K562 (cell line): ENCODE measurements around the gene SCYGR1. TPM values are rescaled to one million over a fixed set of nuclear protein-coding genes. Genes with fewer than 3 reads are reported as not detected.

Source experiments
- ATAC-seq: fragments of 200-7000 bp; cut with Tn5 transposase; 3 replicates; pipeline ENCODE4 v1.9.1; 2020; ENCODE audit warnings: moderate library complexity
- BruUV-seq: library from RNA; stranded (reverse); fragments of 400-500 nt; replicated peaks from 2 replicates; lab custom pipeline; 2021; lab: Mats Ljungman, UMichigan
- CTCF ChIA-PET: fragments of 300-600 bp; formaldehyde crosslinking; extraction: SDS; loops from one replicate; lab custom pipeline; 2021; ENCODE audit warnings: low intra/inter-chr PET ratio; lab: Yijun Ruan, JAX
- POLR2A ChIA-PET: fragments of 300-600, 350-650 bp; sonication (Branson Sonifier 250); formaldehyde crosslinking; extraction: SDS; loops from one replicate; lab custom pipeline; 2021; ENCODE audit warnings: antibody characterized with exemption, inconsistent platforms; lab: Yijun Ruan, JAX
- DNase-seq, 4 experiments: peaks; one replicate each; pipeline versions ENCODE4 v3.0.0 to v3.0.0-alpha.2; 2011 to 2018; ENCODE audit warnings: low spot score in 3 of 4, mixed read lengths in 3 of 4; ENCODE audit errors: extremely low read depth in 1 of 4
- FAIRE-seq: peaks from 2 replicates; lab custom pipeline; 2011; peaks lifted over from hg19 to GRCh38; lab: Jason Lieb, UNC
- H2AFZ ChIP-seq: 2 replicates; pipeline ENCODE4 v1.6.0; 2011; ENCODE audit warnings: low read depth, low read length, control low read depth, inconsistent platforms
- H3K27ac ChIP-seq: fragments of 200-600 bp; 3 replicates; pipeline ENCODE4 v1.8.0; 2011; ENCODE audit warnings: low read depth, mild to moderate bottlenecking, control low read depth, inconsistent platforms, low read length, moderate library complexity, mixed read lengths; ENCODE audit errors: extremely low read depth
- H3K27me3 ChIP-seq, 2 experiments: fragments of 300-600 bp in 1 of 2; 2 replicates in 1 of 2; 3 replicates in 1 of 2; pipeline versions ENCODE4 v1.6.0 to v1.8.0; 2011; ENCODE audit warnings: inconsistent platforms in 2 of 2, low read length in 2 of 2, mild to moderate bottlenecking in 1 of 2, mixed read lengths in 1 of 2, moderate library complexity in 1 of 2; ENCODE audit not compliant: control insufficient read depth in 2 of 2, insufficient read depth in 2 of 2
- H3K36me3 ChIP-seq: fragments of 300-600 bp; 3 replicates; pipeline ENCODE4 v1.8.0; 2011; ENCODE audit warnings: mild to moderate bottlenecking, low read length, inconsistent platforms; ENCODE audit not compliant: control insufficient read depth, insufficient read depth
- H3K4me1 ChIP-seq, 2 experiments: fragments of 200-600 bp in 1 of 2; replicated peaks in 1 of 2; 2 replicates in 1 of 2; 3 replicates in 1 of 2; pipeline versions ENCODE4 v1.5.1 to v1.8.0; 2011; ENCODE audit warnings: inconsistent platforms in 2 of 2, low read length in 2 of 2, mild to moderate bottlenecking in 1 of 2, mixed read lengths in 1 of 2, moderate library complexity in 1 of 2; ENCODE audit not compliant: control insufficient read depth in 2 of 2, insufficient read depth in 2 of 2
- H3K4me2 ChIP-seq: 2 replicates; pipeline ENCODE4 v1.6.1; 2011; ENCODE audit warnings: low read length, control low read depth, inconsistent platforms, mixed read lengths; ENCODE audit not compliant: insufficient read depth
- H3K4me3 ChIP-seq: fragments of 200-600 bp; sonication (generic), shearing (Covaris generic); 2 replicates; pipeline ENCODE4 v1.5.1; 2016; ENCODE audit warnings: control low read depth, inconsistent platforms
- H3K79me2 ChIP-seq: fragments of 200-600 bp; 3 replicates; pipeline ENCODE4 v1.8.0; 2011; ENCODE audit warnings: low read length, inconsistent platforms; ENCODE audit not compliant: control insufficient read depth, insufficient read depth
- H3K9ac ChIP-seq, 2 experiments: 2 replicates each; pipeline versions ENCODE4 v1.6.0 to v1.6.1; 2011; ENCODE audit warnings: low read depth in 2 of 2, low read length in 2 of 2, control low read depth in 1 of 2, inconsistent platforms in 1 of 2, mild to moderate bottlenecking in 1 of 2, mixed read lengths in 1 of 2; ENCODE audit not compliant: insufficient read depth in 1 of 2
- H3K9me1 ChIP-seq: one replicate; pipeline ENCODE4 v1.6.0; 2011; ENCODE audit warnings: inconsistent platforms, mild to moderate bottlenecking, low read length, moderate library complexity; ENCODE audit not compliant: control insufficient read depth, insufficient read depth
- H3K9me3 ChIP-seq: replicated peaks from 2 replicates; pipeline ENCODE4 v1.5.1; 2011; ENCODE audit warnings: low read depth, low read length, inconsistent platforms; ENCODE audit not compliant: control insufficient read depth, insufficient read depth
- H4K20me1 ChIP-seq: replicated peaks from 2 replicates; pipeline ENCODE4 v1.6.1; 2011; ENCODE audit warnings: low read length, inconsistent platforms, mixed read lengths; ENCODE audit not compliant: control insufficient read depth, insufficient read depth
- ASH1L ChIP-seq: fragments of 450-650 bp; IDR thresholded peaks from 2 replicates; pipeline ENCODE4 v1.6.1; 2018; ENCODE audit warnings: borderline replicate concordance, mild to moderate bottlenecking, low read depth; ENCODE audit not compliant: partially characterized antibody
- BCL6 ChIP-seq: fragments of 250-450 bp; sonication (Bioruptor Pico); IDR thresholded peaks from 2 replicates; pipeline ENCODE4 v1.4.0; 2020
- CTBP1 ChIP-seq: fragments of 450-650 bp; IDR thresholded peaks from 2 replicates; pipeline ENCODE4 v1.6.1; 2016; ENCODE audit warnings: borderline replicate concordance
- MXI1 ChIP-seq: IDR thresholded peaks from 2 replicates; pipeline ENCODE4 v1.6.1; 2011; ENCODE audit warnings: low read depth, mild to moderate bottlenecking, improper control_type of control experiment, low read length
- OTX1 ChIP-seq: fragments of 450-650 bp; formaldehyde crosslinking; IDR thresholded peaks from 2 replicates; pipeline ENCODE4 v1.4.0; 2022; ENCODE audit warnings: mild to moderate bottlenecking
- RFX7 ChIP-seq: fragments of 250-450 bp; sonication (Bioruptor Pico); IDR thresholded peaks from 2 replicates; pipeline ENCODE4 v1.5.1; 2021; ENCODE audit warnings: mild to moderate bottlenecking
- RNF2 ChIP-seq: sonication (generic); IDR thresholded peaks from 2 replicates; pipeline ENCODE4 v1.6.1; 2016
- SMAD2 ChIP-seq: fragments of 150-350 bp; IDR thresholded peaks from 2 replicates; pipeline ENCODE4 v1.6.1; 2014; ENCODE audit warnings: low read depth, mild to moderate bottlenecking, low read length
- TAF7 ChIP-seq: fragments of 450-650 bp; IDR thresholded peaks from 2 replicates; pipeline ENCODE4 v1.6.1; 2016; ENCODE audit warnings: missing genetic modification characterization, missing compliant biosample characterization
- ZC3H11A ChIP-seq: IDR thresholded peaks from 2 replicates; pipeline ENCODE4 v1.6.1; 2012; ENCODE audit warnings: low read depth, low read length, improper control_type of control experiment
- WGBS: fragments of 100-300 bp; shearing (Covaris generic); methylation state at CpG from one replicate; pipeline ENCODE4 v1.1.6; 2016; ENCODE audit warnings: low coverage, mixed read lengths; ENCODE audit not compliant: insufficient coverage; ENCODE audit errors: missing lambda C conversion rate; 5-methylcytosine and 5-hydroxymethylcytosine counted together
- in situ Hi-C: fragments of 300-500 bp; cut with MboI; formaldehyde crosslinking; loops from 4 replicates; pipeline ENCODE4 v1.15.0; 2018; ENCODE audit warnings: inconsistent platforms, mixed read lengths
- intact Hi-C: fragments of 100-400 bp; cut with micrococcal nuclease; formaldehyde crosslinking; loops from 2 replicates; pipeline ENCODE4 v1.14.2; 2022
- polyA plus RNA-seq, 8 experiments: library from polyadenylated mRNA; depleted of rRNA in 4 of 8; stranded (reverse) in 5 of 8; unstranded in 3 of 8; fragments of >200 nt; fragmentation: Nextera tagmentation in 2 of 8; fragmentation: Illumina TruSeq in 1 of 8; extraction: Ambion mirVana in 2 of 8; extraction: Trizol in 1 of 8; gene quantifications; 2 replicates each; pipeline versions ENCODE4 v1.2.1 to v1.2.3, GENCODE V29; 2011 to 2014; ENCODE audit warnings: inconsistent platforms in 1 of 8, missing spikeins in 1 of 8
- total RNA-seq, 7 experiments: library from RNA; depleted of rRNA in 6 of 7; stranded (reverse); fragments of >200 nt in 6 of 7; fragmentation: Illumina TruSeq in 2 of 7; extraction: Trizol in 2 of 7; gene quantifications; 2 replicates each; pipeline versions ENCODE4 v1.2.1 to v1.2.3, GENCODE V29; 2011 to 2021; ENCODE audit warnings: low replicate concordance in 1 of 7
- TF ChIP-seq, protein P1 (sequence below), 2 experiments: fragments of 450-650 bp in 1 of 2; IDR thresholded peaks; 2 replicates each; pipeline ENCODE4 v1.6.1; 2011 to 2017; ENCODE audit warnings: low read depth in 2 of 2, antibody characterized with exemption in 1 of 2, borderline replicate concordance in 1 of 2, low read length in 1 of 2, mild to moderate bottlenecking in 1 of 2, mixed read lengths in 1 of 2; ENCODE audit not compliant: control insufficient read depth in 1 of 2

The SCYGR1 gene
- total and polyA plus RNA-seq, 9 of the 15 experiments (the other 6 are each of a cell fraction or from before 2014, with no cell fraction given) = not detected

DNA sequence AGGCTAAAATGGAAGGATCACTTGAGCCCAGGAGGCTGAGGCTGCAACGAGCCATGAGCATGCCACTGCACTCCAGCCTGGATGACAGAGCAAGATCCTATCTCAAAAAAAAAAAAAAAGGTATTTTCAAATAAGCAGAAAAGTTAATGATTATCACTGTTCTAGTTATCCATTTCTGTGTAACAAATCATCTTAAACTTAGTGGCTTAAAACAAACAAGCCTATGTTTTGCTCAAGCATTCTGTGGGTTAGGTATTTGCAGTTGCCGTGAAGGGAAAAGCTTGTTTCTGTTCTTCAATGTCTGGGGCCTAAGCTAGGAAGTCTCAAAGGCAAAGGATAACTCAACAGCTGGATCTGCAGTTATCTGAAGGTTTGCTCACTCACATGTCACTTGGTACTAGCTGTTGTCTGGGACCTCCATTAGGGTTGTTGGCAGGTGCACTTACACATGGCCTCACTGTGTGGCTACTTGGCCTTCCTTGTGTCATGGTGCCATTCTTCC is 48.6 kb downstream of the SCYGR1 start:
- H3K4me1 ChIP-seq = no peaks in the 10 kb centered on the region
- H3K27me3 ChIP-seq = no peaks in the 10 kb centered on the region
- no peak for FAIRE-seq
- H4K20me1 ChIP-seq = no peaks in the 10 kb centered on the region
- POLR2A ChIA-PET = interaction anchor here (1.1 kb wide), 1 partner anchor 9 kb away, joined by 3 read pairs; no protein-coding TSS in a partner anchor
- BruUV-seq = no TSS peak
- no peak overlapping the region for H3K27ac ChIP-seq
- TF ChIP-seq OTX1 (CRISPR knock-in tag) = no peak
- TF ChIP-seq SMAD2 = no peak
- no peak for TF ChIP-seq ZC3H11A
- TF ChIP-seq, protein P1, sequence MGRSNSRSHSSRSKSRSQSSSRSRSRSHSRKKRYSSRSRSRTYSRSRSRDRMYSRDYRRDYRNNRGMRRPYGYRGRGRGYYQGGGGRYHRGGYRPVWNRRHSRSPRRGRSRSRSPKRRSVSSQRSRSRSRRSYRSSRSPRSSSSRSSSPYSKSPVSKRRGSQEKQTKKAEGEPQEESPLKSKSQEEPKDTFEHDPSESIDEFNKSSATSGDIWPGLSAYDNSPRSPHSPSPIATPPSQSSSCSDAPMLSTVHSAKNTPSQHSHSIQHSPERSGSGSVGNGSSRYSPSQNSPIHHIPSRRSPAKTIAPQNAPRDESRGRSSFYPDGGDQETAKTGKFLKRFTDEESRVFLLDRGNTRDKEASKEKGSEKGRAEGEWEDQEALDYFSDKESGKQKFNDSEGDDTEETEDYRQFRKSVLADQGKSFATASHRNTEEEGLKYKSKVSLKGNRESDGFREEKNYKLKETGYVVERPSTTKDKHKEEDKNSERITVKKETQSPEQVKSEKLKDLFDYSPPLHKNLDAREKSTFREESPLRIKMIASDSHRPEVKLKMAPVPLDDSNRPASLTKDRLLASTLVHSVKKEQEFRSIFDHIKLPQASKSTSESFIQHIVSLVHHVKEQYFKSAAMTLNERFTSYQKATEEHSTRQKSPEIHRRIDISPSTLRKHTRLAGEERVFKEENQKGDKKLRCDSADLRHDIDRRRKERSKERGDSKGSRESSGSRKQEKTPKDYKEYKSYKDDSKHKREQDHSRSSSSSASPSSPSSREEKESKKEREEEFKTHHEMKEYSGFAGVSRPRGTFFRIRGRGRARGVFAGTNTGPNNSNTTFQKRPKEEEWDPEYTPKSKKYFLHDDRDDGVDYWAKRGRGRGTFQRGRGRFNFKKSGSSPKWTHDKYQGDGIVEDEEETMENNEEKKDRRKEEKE (IDR thresholded peaks at IDR 0.05; ENCODE audit: borderline replicate concordance in 1 of 2, control insufficient read depth in 1 of 2, low read depth in 2 of 2, low read length in 1 of 2) = no peak
- no peak for TF ChIP-seq RFX7 (CRISPR knock-in tag)
- TF ChIP-seq MXI1 = no peak
- TF ChIP-seq TAF7 (tag) = no peak
- no peak for TF ChIP-seq ASH1L
- TF ChIP-seq BCL6 = no peak
- TF ChIP-seq CTBP1 = no peak
- no peak for TF ChIP-seq RNF2
- TF ChIP-seq, all 486 proteins: peak for 0
- H3K9me3 ChIP-seq = no peaks in the 10 kb centered on the region
- in situ Hi-C loops = no loop called here
- CTCF ChIA-PET = no interaction called here
- intact Hi-C loops = no loop called here
- no peak overlapping the region for H3K9ac ChIP-seq
- H3K79me2 ChIP-seq = no peaks in the 10 kb centered on the region
- 80% methylated on average over 1 of the region's 2 CpGs for WGBS
- no peaks in the 10 kb centered on the region for H3K9me1 ChIP-seq
- no peak for DNase-seq
- no peak overlapping the region for H3K4me3 ChIP-seq
- peaks cover 41% of the 10 kb centered on the region; the same call in 2 of the 3 replicates for H3K36me3 ChIP-seq
- H2AFZ ChIP-seq = no peak overlapping the region
- ATAC-seq = no peak
- no peak overlapping the region for H3K4me2 ChIP-seq

Other genes starting within 250 kb of the SCYGR1 start
Only the 7 nearest of the 8 such genes appear.
- gene COL4A4, start 223.7 kb downstream of the SCYGR1 start, total RNA-seq (2014; rRNA removed) = not detected in 2 replicates
- gene COL4A4, start 223.7 kb downstream of the SCYGR1 start, total RNA-seq (2014; rRNA removed; fragmentation: Illumina TruSeq; extraction: Trizol) = not detected in 2 replicates
- gene COL4A4, start 223.7 kb downstream of the SCYGR1 start, total RNA-seq (2015; rRNA removed; fragmentation: Illumina TruSeq; extraction: Trizol) = not detected in 2 replicates
- gene COL4A4, start 223.7 kb downstream of the SCYGR1 start, total RNA-seq (2021) = 0.07 TPM in 1 of 2 replicates, not detected in the other
- gene COL4A4, start 223.7 kb downstream of the SCYGR1 start, polyA plus RNA-seq (2011; rRNA removed) = not detected in 2 replicates
- gene COL4A4, start 223.7 kb downstream of the SCYGR1 start, polyA plus RNA-seq (2014; fragmentation: Illumina TruSeq; extraction: Trizol) = not detected in 2 replicates
- gene COL4A4, start 223.7 kb downstream of the SCYGR1 start, polyA plus RNA-seq (2014; fragmentation: Nextera tagmentation; extraction: Ambion mirVana) = under 1 TPM; under 0.01 to 0.01 TPM
- gene COL4A4, start 223.7 kb downstream of the SCYGR1 start, polyA plus RNA-seq (2014; rRNA removed) = not detected in 2 replicates
- not detected in 2 replicates for gene COL4A3, start 223.3 kb downstream of the SCYGR1 start, total RNA-seq (2014; rRNA removed)
- gene COL4A3, start 223.3 kb downstream of the SCYGR1 start, total RNA-seq (2014; rRNA removed; fragmentation: Illumina TruSeq; extraction: Trizol) = not detected in 2 replicates
- not detected in 2 replicates for gene COL4A3, start 223.3 kb downstream of the SCYGR1 start, total RNA-seq (2015; rRNA removed; fragmentation: Illumina TruSeq; extraction: Trizol)
- 0.27 TPM in 1 of 2 replicates, not detected in the other for gene COL4A3, start 223.3 kb downstream of the SCYGR1 start, total RNA-seq (2021)
- gene COL4A3, start 223.3 kb downstream of the SCYGR1 start, polyA plus RNA-seq (2011; rRNA removed) = not detected in 2 replicates
- not detected in 2 replicates for gene COL4A3, start 223.3 kb downstream of the SCYGR1 start, polyA plus RNA-seq (2014; fragmentation: Illumina TruSeq; extraction: Trizol)
- not detected for gene COL4A3, start 223.3 kb downstream of the SCYGR1 start, polyA plus RNA-seq (2014; fragmentation: Nextera tagmentation; extraction: Ambion mirVana)
- not detected in 2 replicates for gene COL4A3, start 223.3 kb downstream of the SCYGR1 start, polyA plus RNA-seq (2014; rRNA removed)
- gene MFF, start 62.7 kb downstream of the SCYGR1 start, total RNA-seq (2014; rRNA removed) = 66.9 and 75.4 TPM in 2 replicates
- 62.2 and 71.9 TPM in 2 replicates for gene MFF, start 62.7 kb downstream of the SCYGR1 start, total RNA-seq (2014; rRNA removed; fragmentation: Illumina TruSeq; extraction: Trizol)
- gene MFF, start 62.7 kb downstream of the SCYGR1 start, total RNA-seq (2015; rRNA removed; fragmentation: Illumina TruSeq; extraction: Trizol) = 71.3 and 73.7 TPM in 2 replicates
- gene MFF, start 62.7 kb downstream of the SCYGR1 start, total RNA-seq (2021) = 47.0 and 49.4 TPM in 2 replicates
- 44.1 and 51.5 TPM in 2 replicates for gene MFF, start 62.7 kb downstream of the SCYGR1 start, polyA plus RNA-seq (2011; rRNA removed)
- gene MFF, start 62.7 kb downstream of the SCYGR1 start, polyA plus RNA-seq (2014; fragmentation: Illumina TruSeq; extraction: Trizol) = 53.0 and 58.5 TPM in 2 replicates
- gene MFF, start 62.7 kb downstream of the SCYGR1 start, polyA plus RNA-seq (2014; fragmentation: Nextera tagmentation; extraction: Ambion mirVana) = 10 to 100 TPM in 1 of 2 experiments, 1 to 10 TPM in 1; 9.4 to 12.6 TPM
- 45.9 and 55.7 TPM in 2 replicates for gene MFF, start 62.7 kb downstream of the SCYGR1 start, polyA plus RNA-seq (2014; rRNA removed)
- gene TM4SF20, start 8.6 kb downstream of the SCYGR1 start, total RNA-seq (2014; rRNA removed) = not detected in 2 replicates
- not detected in 2 replicates for gene TM4SF20, start 8.6 kb downstream of the SCYGR1 start, total RNA-seq (2014; rRNA removed; fragmentation: Illumina TruSeq; extraction: Trizol)
- not detected in 2 replicates for gene TM4SF20, start 8.6 kb downstream of the SCYGR1 start, total RNA-seq (2015; rRNA removed; fragmentation: Illumina TruSeq; extraction: Trizol)
- not detected in 2 replicates for gene TM4SF20, start 8.6 kb downstream of the SCYGR1 start, total RNA-seq (2021)
- gene TM4SF20, start 8.6 kb downstream of the SCYGR1 start, polyA plus RNA-seq (2011; rRNA removed) = not detected in 2 replicates
- gene TM4SF20, start 8.6 kb downstream of the SCYGR1 start, polyA plus RNA-seq (2014; fragmentation: Illumina TruSeq; extraction: Trizol) = not detected in 2 replicates
- not detected for gene TM4SF20, start 8.6 kb downstream of the SCYGR1 start, polyA plus RNA-seq (2014; fragmentation: Nextera tagmentation; extraction: Ambion mirVana)
- not detected in 2 replicates for gene TM4SF20, start 8.6 kb downstream of the SCYGR1 start, polyA plus RNA-seq (2014; rRNA removed)
- 18.1 and 27.0 TPM in 2 replicates for gene AGFG1, start 84.2 kb upstream of the SCYGR1 start, total RNA-seq (2014; rRNA removed)
- 38.1 and 47.1 TPM in 2 replicates for gene AGFG1, start 84.2 kb upstream of the SCYGR1 start, total RNA-seq (2014; rRNA removed; fragmentation: Illumina TruSeq; extraction: Trizol)
- gene AGFG1, start 84.2 kb upstream of the SCYGR1 start, total RNA-seq (2015; rRNA removed; fragmentation: Illumina TruSeq; extraction: Trizol) = 37.4 and 37.9 TPM in 2 replicates
- 51.2 and 51.3 TPM in 2 replicates for gene AGFG1, start 84.2 kb upstream of the SCYGR1 start, total RNA-seq (2021)
- 79.5 and 97.5 TPM in 2 replicates for gene AGFG1, start 84.2 kb upstream of the SCYGR1 start, polyA plus RNA-seq (2011; rRNA removed)
- gene AGFG1, start 84.2 kb upstream of the SCYGR1 start, polyA plus RNA-seq (2014; fragmentation: Illumina TruSeq; extraction: Trizol) = 35.3 and 36.0 TPM in 2 replicates
- 10 to 100 TPM; 11.2 to 14.0 TPM for gene AGFG1, start 84.2 kb upstream of the SCYGR1 start, polyA plus RNA-seq (2014; fragmentation: Nextera tagmentation; extraction: Ambion mirVana)
- 17.1 and 28.7 TPM in 2 replicates for gene AGFG1, start 84.2 kb upstream of the SCYGR1 start, polyA plus RNA-seq (2014; rRNA removed)
- not detected in 2 replicates for gene SCYGR2, start 210.9 kb upstream of the SCYGR1 start, total RNA-seq (2014; rRNA removed)
- gene SCYGR2, start 210.9 kb upstream of the SCYGR1 start, total RNA-seq (2014; rRNA removed; fragmentation: Illumina TruSeq; extraction: Trizol) = not detected in 2 replicates
- gene SCYGR2, start 210.9 kb upstream of the SCYGR1 start, total RNA-seq (2015; rRNA removed; fragmentation: Illumina TruSeq; extraction: Trizol) = not detected in 2 replicates
- not detected in 2 replicates for gene SCYGR2, start 210.9 kb upstream of the SCYGR1 start, total RNA-seq (2021)
- gene SCYGR2, start 210.9 kb upstream of the SCYGR1 start, polyA plus RNA-seq (2011; rRNA removed) = not detected in 2 replicates
- gene SCYGR2, start 210.9 kb upstream of the SCYGR1 start, polyA plus RNA-seq (2014; fragmentation: Illumina TruSeq; extraction: Trizol) = not detected in 2 replicates
- gene SCYGR2, start 210.9 kb upstream of the SCYGR1 start, polyA plus RNA-seq (2014; fragmentation: Nextera tagmentation; extraction: Ambion mirVana) = not detected
- gene SCYGR2, start 210.9 kb upstream of the SCYGR1 start, polyA plus RNA-seq (2014; rRNA removed) = not detected in 2 replicates
- gene SCYGR3, start 226.9 kb upstream of the SCYGR1 start, total RNA-seq (2014; rRNA removed) = not detected in 2 replicates
- not detected in 2 replicates for gene SCYGR3, start 226.9 kb upstream of the SCYGR1 start, total RNA-seq (2014; rRNA removed; fragmentation: Illumina TruSeq; extraction: Trizol)
- not detected in 2 replicates for gene SCYGR3, start 226.9 kb upstream of the SCYGR1 start, total RNA-seq (2015; rRNA removed; fragmentation: Illumina TruSeq; extraction: Trizol)
- gene SCYGR3, start 226.9 kb upstream of the SCYGR1 start, total RNA-seq (2021) = not detected in 2 replicates
- not detected in 2 replicates for gene SCYGR3, start 226.9 kb upstream of the SCYGR1 start, polyA plus RNA-seq (2011; rRNA removed)
- gene SCYGR3, start 226.9 kb upstream of the SCYGR1 start, polyA plus RNA-seq (2014; fragmentation: Illumina TruSeq; extraction: Trizol) = not detected in 2 replicates
- not detected for gene SCYGR3, start 226.9 kb upstream of the SCYGR1 start, polyA plus RNA-seq (2014; fragmentation: Nextera tagmentation; extraction: Ambion mirVana)
- gene SCYGR3, start 226.9 kb upstream of the SCYGR1 start, polyA plus RNA-seq (2014; rRNA removed) = not detected in 2 replicates